NCI-H1105 treated with DMSO at 0.1 percent for 48 hours (cell line): ENCODE results near the gene CYB561D2.

Experiments
- DNase-seq: peaks from one replicate; lab custom pipeline; 2025; lab: John Stamatoyannopoulos, UW

CYB561D2 gene

GRCh38 chr3:50323614-50324199, 27.0 kb upstream of the CYB561D2 start:
- no peak for DNase-seq

GRCh38 chr3:50324351-50325112, 26.1 kb upstream of the CYB561D2 start:
- peak; percentile 17 for DNase-seq

DNA sequence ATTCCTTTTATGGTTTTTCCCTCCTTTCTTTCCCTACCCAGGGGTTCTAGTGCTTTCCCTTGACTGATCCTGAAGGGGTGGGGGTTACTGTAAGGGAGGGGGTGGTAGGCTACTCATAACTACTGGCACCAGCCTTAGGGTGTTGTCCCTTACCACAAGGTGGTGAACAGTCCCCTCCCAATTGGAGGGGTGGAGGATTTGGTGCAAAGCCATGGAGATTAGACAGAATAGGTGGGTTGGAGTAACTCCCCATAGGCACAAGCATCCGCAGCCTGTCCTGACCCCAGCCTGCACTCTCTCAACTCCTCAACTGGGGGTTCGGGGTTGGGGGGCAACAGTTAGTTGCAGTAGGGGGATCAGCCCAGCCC, 25.6 kb upstream of the CYB561D2 start:
- DNase-seq: no peak

GRCh38 chr3:50325497-50326181, 25.0 kb upstream of the CYB561D2 start:
- no peak for DNase-seq

- no peak for DNase-seq
These were observed 24.5 kb upstream of the CYB561D2 start for GRCh38 chr3:50326182-50326541.

DNA sequence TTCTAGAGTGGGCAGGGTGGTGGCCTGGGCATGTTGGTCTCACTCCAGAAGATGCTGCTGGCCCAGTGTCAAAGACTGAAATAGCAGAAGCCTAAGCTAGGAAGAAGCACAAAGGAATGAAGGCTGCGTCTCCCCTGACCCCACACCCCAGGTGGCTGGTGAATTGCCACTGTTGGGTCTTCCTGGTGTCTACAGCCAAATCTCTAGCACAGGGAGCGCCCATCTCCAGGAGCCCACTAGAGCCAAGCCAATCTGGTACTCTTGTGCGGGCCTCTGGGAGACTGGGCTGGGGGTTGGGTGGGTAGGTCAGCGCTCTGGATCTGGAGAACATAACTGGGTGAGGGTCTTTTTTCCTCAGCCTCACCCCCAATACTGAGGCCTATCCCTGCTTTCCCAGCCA, 23.5 kb upstream of the CYB561D2 start:
- no peak for DNase-seq

- peak; percentile 86 for DNase-seq
These were observed 22.5 kb upstream of the CYB561D2 start, which contains the start of gene TUSC2 for GRCh38 chr3:50327943-50328691. TUSC2 (minus strand) TSS chr3:50328223; CDS start chr3:50328099, 124 bp downstream.

DNA sequence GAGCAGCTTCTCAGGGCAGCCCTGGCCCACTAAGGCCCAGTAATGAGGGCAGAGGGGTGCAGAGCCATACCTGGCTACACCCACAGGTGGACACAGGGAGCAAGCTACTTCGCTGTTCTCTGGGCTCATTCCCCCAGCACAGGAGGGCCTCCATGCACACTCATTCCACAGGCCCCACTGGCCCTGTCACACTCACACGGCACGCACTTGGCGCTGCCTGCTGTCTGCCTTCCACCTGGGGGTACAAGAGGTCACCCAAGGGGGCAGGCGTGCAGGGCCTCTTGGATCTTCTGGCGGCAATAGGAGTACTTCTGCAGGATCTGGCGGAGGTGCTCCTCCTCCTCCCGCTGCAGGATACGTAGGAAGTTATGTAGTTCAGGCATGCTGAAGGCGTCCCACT, 20.3 kb upstream of the CYB561D2 start:
- DNase-seq: no peak

DNA sequence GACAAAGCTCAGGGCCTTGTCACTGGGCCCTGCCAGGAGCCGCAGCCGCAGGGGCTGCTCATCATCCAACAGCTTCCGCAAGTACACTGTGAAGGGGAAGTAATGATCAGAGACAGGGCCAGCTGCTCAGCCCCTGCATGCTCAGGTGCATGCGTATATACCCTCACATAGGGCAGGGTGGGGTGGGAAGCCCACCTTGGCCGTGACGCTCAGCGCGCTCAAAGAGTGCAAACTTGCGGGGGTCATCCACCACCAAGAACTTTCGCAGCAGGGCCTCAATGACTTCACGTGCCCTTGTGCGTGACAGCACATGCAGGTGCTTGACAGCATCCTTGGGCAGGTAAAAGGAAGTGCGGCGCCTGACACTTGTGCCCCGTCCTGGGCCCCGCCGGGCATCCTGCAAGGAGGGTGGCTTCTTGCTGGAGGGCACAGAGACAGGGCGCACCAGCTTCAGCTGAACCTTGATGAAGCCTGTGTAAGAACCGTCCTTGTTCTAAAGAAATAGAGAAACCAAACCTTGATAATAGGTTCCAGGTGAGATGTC, 19.2 kb upstream of the CYB561D2 start:
- no peak for DNase-seq

DNA sequence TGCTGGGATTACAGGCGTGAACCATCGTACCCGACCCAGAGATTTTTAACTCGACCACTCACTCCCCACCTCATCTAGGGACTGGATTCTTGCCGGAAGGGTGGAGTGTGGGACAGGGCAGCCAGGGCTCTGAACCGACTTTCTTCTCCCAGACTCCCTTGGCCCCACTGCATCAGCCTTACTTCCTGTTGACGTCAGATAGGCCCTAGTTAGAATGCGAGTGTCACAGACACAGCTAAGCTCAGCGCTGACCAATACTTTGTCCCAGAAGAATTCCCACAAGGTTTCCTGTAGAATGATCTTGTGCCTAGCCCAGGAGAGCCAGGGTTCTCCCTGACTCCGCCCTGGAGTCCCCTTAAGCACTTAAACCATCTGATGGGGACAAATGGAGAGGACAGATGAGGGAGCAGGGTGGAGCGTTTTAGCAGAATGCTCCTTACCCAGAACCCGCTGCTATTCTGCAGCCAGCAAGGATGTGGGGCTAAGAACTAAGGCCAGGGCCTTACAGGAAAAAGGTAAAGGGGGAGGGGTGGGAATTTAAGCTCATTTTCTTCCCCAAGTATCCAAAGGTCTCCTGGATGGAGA, 16.8 kb upstream of the CYB561D2 start:
- DNase-seq: no peak

GRCh38 chr3:50334339-50335075, 16.2 kb upstream of the CYB561D2 start:
- DNase-seq: no peak

GRCh38 chr3:50336452-50337174, 14.0 kb upstream of the CYB561D2 start:
- no peak for DNase-seq

GRCh38 chr3:50337175-50337861, 13.3 kb upstream of the CYB561D2 start:
- DNase-seq: peak; percentile 92

GRCh38 chr3:50338965-50339364, 11.7 kb upstream of the CYB561D2 start:
- DNase-seq: no peak

DNA sequence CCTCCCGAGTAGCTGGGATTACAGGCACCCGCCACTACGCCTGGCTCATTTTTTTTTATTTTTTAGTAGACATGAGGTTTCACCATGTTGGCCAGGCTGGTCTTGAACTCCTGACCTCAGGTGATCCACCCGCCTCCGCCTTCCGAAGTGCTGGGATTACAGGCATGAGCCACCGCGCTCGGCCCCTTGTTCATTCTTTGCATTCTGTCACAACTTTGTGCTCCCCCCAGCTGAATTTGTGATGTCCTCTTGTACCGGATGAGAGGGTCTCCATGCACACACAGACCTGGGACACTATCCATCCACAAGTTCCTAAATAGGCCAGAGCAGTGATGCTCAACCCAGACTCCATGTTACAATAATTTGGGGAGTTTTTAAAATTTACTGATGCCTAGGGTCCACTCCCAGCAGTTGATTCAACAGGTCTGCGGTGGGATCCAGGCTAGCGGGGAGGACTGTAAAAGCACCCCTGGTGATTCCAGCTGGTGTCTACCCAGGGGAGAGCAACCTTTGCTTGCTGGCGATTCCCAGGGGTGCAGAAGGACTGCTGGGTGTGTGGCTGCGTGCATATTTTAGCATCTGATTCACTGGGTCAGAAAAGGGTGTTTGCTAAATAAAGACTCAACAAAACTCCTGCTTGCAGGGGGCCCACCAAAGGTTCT, 11.0 kb upstream of the CYB561D2 start:
- no peak for DNase-seq

- DNase-seq: no peak
These were observed 10.6 kb upstream of the CYB561D2 start for GRCh38 chr3:50340147-50340447.

GRCh38 chr3:50340448-50341329, 10.0 kb upstream of the CYB561D2 start, which contains the start of gene RASSF1:
RASSF1 (minus strand) TSS chr3:50340836; CDS start chr3:50340805, 31 bp downstream.
- DNase-seq: no peak

GRCh38 chr3:50341537-50341936, 9.1 kb upstream of the CYB561D2 start:
- DNase-seq: no peak
